Peyer's patch (tissue), 4 donors: ENCODE measurements around the gene MFN2. TPM values are rescaled to one million over a fixed set of nuclear protein-coding genes. Genes with fewer than 3 reads are reported as not detected.
A peak's percentile ranks its signal among the peaks of the same experiment; 100 is the strongest.

Experiments
- DNase-seq, 3 donors: peaks; one replicate each; pipeline ENCODE4 v3.0.0-alpha.2; 2017 to 2019
- H3K27ac ChIP-seq, 4 donors: fragments of 200-600 bp; sonication (generic); one replicate each; pipeline ENCODE4 v1.5.1; 2016 to 2019
- H3K27me3 ChIP-seq, 2 donors: fragments of 200-600 bp; sonication (generic); one replicate each; pipeline ENCODE4 v1.5.1; 2019
- H3K36me3 ChIP-seq, 3 donors: fragments of 200-600 bp; sonication (generic); one replicate each; pipeline ENCODE4 v1.5.1; 2016 to 2019
- H3K4me1 ChIP-seq, 4 donors: fragments of 200-600 bp; sonication (generic); one replicate each; pipeline ENCODE4 v1.5.1; 2016 to 2019
- H3K4me3 ChIP-seq, 4 donors: fragments of 200-600 bp; sonication (generic); 1 replicate in 3 of 4; 2 replicates in 1 of 4; pipeline ENCODE4 v1.5.1; 2016 to 2019; ENCODE audit warnings: mild to moderate bottlenecking in 1 of 4
- H3K9me3 ChIP-seq, 4 donors: fragments of 200-600 bp; sonication (generic); one replicate each; pipeline ENCODE4 v1.5.1; 2016 to 2019; ENCODE audit warnings: mild to moderate bottlenecking in 1 of 4
- CTCF ChIP-seq, 6 experiments: fragments of 450-650 bp in 4 of 6; fragments of 200-600 bp in 2 of 6; sonication (generic) in 1 of 6; IDR thresholded peaks; one replicate each; pipeline ENCODE4 v1.5.1; 2017 to 2019; ENCODE audit warnings: antibody characterized with exemption in 6 of 6, mild to moderate bottlenecking in 3 of 6, moderate library complexity in 1 of 6
- POLR2A ChIP-seq, 2 donors: fragments of 450-650 bp; IDR thresholded peaks; one replicate each; pipeline ENCODE4 v1.5.1; 2017; ENCODE audit warnings: antibody characterized with exemption in 2 of 2, mild to moderate bottlenecking in 2 of 2, moderate library complexity in 2 of 2
- total RNA-seq, 4 donors: library from RNA; depleted of rRNA; stranded (reverse); fragments of >200 nt; gene quantifications; one replicate each; pipeline ENCODE4 v1.1.0, GENCODE V29; 2016

Gene MFN2
- total RNA-seq, 4 donors from 2014 or later, result 54.5 to 101 (median 94.9) TPM

GRCh38 chr1:11963622-11964021, 16.6 kb upstream of the MFN2 start:
- no peak for DNase-seq
- TF ChIP-seq CTCF (IDR thresholded peaks at IDR 0.05) (no peak), POLR2A (IDR thresholded peaks at IDR 0.05) (no peak)
- peaks cover 0 to 7% (median 0%) of the 10 kb centered on the region in 4 donors for H3K4me1 ChIP-seq
- no peaks in the 10 kb centered on the region for H3K9me3 ChIP-seq
- H3K27me3 ChIP-seq, result no peaks in the 10 kb centered on the region
- H3K4me3 ChIP-seq, result no peak overlapping the region
- H3K36me3 ChIP-seq, result peaks cover 0 to 45% (median 0%) of the 10 kb centered on the region in 3 donors
- no peak overlapping the region for H3K27ac ChIP-seq

- H3K36me3 ChIP-seq, result peaks cover 0 to 38% (median 0%) of the 10 kb centered on the region in 3 donors
- H3K9me3 ChIP-seq, result no peaks in the 10 kb centered on the region
- H3K27ac ChIP-seq, result no peak overlapping the region
- TF ChIP-seq CTCF (IDR thresholded peaks at IDR 0.05), result no peak
- no peak for TF ChIP-seq POLR2A (IDR thresholded peaks at IDR 0.05)
- DNase-seq, result no peak
- no peaks in the 10 kb centered on the region for H3K27me3 ChIP-seq
- H3K4me3 ChIP-seq, result no peak overlapping the region
- peaks cover 0 to 7% (median 0%) of the 10 kb centered on the region in 4 donors for H3K4me1 ChIP-seq
Measured at GRCh38 chr1:11964656-11965055, 15.6 kb upstream of the MFN2 start.

- H3K9me3 ChIP-seq, result no peaks in the 10 kb centered on the region
- no peaks in the 10 kb centered on the region for H3K27me3 ChIP-seq
- peak overlapping the region in 2 of 4 donors; percentile 59 to 66 for H3K27ac ChIP-seq
- no peak overlapping the region for H3K4me3 ChIP-seq
- peaks cover 0 to 33% (median 0%) of the 10 kb centered on the region in 3 donors for H3K36me3 ChIP-seq
- no peaks in the 10 kb centered on the region for H3K4me1 ChIP-seq
- peak in 2 of 3 donors; percentile 73 to 77 for DNase-seq
- TF ChIP-seq POLR2A (IDR thresholded peaks at IDR 0.05) (no peak), CTCF (IDR thresholded peaks at IDR 0.05) (peak in 5 of 6 experiments; percentile 11 to 93 (median 88))
Measured at GRCh38 chr1:11967028-11967547, 13.2 kb upstream of the MFN2 start.

GRCh38 chr1:11970441-11971185, 9.6 kb upstream of the MFN2 start:
- H3K4me3 ChIP-seq, result no peak overlapping the region
- H3K9me3 ChIP-seq, result no peaks in the 10 kb centered on the region
- H3K27me3 ChIP-seq, result no peaks in the 10 kb centered on the region
- H3K36me3 ChIP-seq, result peaks cover 0 to 40% (median 0%) of the 10 kb centered on the region in 3 donors
- no peaks in the 10 kb centered on the region for H3K4me1 ChIP-seq
- TF ChIP-seq POLR2A (IDR thresholded peaks at IDR 0.05) (no peak), CTCF (IDR thresholded peaks at IDR 0.05) (no peak)
- no peak overlapping the region for H3K27ac ChIP-seq
- DNase-seq, result no peak

- Histone ChIP-seq H3K4me1 (peaks cover 0 to 24% (median 11%) of the 10 kb centered on the region in 4 donors), H3K27me3 (no peaks in the 10 kb centered on the region), H3K9me3 (no peaks in the 10 kb centered on the region), H3K27ac (no peak overlapping the region), H3K4me3 (no peak overlapping the region), H3K36me3 (peaks cover 0 to 41% (median 0%) of the 10 kb centered on the region in 3 donors)
- DNase-seq, result no peak
- TF ChIP-seq CTCF (IDR thresholded peaks at IDR 0.05) (no peak), POLR2A (IDR thresholded peaks at IDR 0.05) (no peak)
Measured at GRCh38 chr1:11977625-11978024, 2.6 kb upstream of the MFN2 start.
